Suppressor macrophage (primary cell): ENCODE results near the gene PRKCE.

Experiments used
- DNase-seq, 4 experiments: peaks; one replicate each; pipeline ENCODE4 v3.0.0-alpha.2; 2020 to 2022

PRKCE gene

DNA sequence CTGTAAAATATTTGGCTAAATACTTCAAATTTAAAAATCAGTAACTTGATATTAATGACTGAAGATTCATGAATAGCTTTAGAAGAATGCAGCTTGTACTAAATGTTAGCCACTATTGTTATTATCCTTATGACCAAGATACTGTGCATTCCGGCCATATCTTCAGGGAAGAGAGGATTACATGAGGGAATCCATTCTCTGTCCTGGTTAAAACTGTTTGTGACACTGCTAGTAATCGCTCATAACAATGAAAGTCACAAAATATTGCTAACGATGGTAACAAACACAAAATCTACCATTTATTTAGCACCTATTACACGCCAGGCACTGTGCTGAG is 217.7 kb downstream of the PRKCE start:
- DNase-seq = no peak

DNA sequence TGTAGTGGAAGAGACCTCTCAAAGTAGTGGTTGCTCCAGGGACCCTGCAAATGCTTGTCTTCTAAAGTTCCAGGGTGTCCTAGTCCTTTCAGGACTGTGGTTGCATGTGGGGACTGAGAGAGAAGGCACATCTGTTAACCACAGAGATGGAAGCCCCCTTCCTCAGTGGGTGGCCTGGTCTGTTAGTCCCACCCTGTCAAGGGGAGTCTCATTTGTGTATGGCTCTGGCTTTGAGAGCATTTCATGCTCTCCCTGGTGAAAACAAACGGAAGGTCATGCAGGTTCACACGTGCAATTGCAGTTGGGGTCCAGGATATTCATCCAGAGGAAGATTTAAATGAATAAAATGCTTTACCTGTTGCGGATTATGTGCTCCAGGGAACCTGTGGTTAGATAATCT is 219.6 kb downstream of the PRKCE start:
- DNase-seq = no peak

DNA sequence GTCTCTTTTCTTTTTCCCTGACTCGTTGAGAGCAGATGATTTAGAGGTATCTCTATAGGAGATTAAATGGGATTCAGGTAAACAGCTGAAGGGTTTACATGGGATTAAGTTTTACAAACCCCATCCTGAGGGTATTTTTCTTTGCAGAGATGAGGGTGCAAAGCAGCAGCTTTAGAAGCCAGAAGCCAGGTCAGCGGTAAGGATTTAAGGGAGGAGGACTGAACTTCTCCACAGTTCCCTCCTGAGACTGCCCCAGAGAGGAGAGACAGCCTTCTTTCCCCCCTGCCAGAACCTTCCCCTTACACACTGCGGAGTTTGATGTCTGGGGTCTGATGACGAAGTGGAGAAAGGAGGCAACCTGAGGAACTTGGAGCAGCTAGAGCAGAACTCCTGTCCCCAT is 220.1 kb downstream of the PRKCE start:
- no peak for DNase-seq

DNA sequence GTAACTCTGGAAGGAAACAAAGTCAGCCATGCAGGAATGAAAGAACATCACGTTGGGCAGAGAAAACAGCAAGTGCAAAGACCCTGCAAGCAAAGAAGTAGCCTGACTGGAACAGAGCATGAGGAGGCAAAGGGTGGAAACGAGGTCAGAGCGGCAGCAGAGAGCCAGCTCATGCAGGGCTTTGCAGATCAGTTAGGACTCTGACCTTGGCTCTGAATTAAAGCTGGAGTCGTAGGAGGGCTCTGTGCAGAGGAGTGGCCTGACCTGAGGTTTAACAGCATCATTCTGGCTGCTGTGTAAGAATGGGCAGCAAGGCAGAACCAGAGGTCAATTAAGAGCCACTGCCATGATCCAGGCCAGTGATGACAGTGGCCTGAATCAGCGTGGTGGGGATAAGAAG is 220.7 kb downstream of the PRKCE start:
- DNase-seq = no peak

DNA sequence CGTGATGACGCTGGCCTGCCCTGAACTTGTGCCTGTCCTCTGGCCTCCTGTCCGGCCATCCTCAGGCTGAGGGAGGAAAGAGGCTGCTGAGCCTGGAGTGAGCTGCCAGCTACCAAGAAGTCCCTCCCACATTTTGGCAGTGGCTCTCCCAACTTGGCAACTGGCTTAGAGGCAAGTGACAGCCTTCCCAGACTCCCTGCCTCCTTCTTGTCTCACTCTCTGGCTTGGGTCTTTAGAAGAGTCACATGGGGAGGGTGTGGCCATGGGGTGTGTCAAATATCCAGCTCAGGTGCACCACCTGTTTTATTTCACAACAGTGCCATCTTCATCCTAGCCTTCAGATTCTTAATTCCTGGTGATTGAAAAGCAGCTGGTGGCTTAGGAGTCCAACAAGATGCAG is 222.9 kb downstream of the PRKCE start:
- DNase-seq = no peak

DNA sequence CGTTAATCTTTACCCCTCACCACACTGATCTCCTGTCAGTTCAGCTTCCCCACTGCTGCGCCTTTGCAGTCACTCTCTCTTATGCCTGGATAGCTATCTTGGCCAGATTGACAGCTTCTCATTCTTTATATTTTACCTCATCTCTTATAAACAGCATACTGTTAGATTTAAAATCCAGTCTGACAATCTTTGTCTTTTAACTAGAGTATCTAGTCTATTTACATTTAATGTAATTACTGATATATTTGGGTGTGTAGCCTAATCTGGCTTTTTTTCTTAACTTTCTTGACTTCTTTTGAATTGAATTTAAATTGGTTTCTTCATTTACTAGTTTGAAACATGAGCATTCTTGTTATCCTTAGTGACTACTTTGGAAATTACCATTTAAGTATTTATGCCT is 225.1 kb downstream of the PRKCE start:
- no peak for DNase-seq

DNA sequence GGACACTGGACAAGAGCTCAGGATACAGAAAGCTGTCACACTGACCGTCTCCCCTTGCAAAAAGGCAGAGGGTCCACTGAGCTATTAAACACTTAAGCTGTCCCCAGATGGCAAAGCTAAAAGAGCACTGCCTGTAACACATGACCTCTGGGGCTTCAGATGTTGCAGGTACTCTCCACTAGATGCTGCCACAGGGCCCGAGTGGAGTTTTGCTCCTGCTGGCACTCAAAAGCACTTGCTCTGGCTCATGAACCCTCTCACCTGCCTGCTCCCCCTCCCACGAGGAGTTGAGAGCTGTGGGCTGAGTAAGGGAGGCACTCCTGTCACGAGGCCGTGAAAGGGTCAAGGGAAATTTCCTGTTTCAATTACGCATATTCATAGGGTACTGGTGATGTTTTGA is 227.9 kb downstream of the PRKCE start:
- DNase-seq = no peak

DNA sequence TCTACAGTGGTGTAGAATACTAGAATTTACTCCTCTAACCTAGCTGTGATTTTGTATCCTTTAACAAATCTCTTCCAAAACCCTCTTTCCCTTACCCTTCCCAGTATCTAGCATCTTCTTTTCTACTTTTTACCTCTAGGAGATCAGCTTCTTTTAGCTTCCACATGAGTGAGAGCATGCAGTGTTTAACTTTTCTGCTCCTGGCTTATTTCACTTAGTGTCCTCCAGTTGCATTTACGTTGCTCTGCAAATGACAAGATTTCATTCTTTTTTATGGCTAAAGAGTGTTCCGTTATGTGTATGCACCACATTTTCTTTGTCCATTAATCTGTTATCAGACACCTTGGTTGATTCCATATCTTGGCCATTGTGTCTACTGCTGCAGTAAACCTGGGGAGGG is 228.5 kb downstream of the PRKCE start:
- DNase-seq = no peak

DNA sequence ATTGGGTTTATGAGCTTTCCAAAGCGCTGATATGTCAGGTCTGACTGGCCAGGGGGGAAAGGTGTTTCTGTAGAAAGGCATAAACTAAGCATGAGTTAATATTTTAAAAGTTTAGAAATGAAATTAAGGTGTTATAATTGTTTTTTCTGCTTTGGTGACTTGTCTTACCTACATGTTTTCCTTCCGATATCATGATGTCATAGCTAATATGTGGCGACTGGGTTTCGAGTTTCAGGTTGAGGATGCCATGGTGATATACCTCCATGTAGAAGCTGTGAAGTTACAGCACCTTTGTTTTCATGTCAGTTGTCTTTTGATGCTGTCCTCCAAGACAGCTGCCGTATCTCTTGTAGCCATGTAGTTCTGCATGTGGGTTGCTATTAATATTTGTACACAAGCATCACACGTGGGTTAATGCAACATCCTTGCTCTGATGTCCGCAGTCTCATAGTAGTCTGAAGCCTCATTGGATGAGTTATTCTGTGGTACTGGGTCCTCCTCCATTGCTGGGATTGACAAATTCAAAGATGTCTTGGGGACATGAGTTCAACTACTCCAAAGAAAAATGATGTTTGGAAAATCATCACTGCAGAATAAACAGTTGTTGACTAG is 230.6 kb downstream of the PRKCE start:
- no peak for DNase-seq

DNA sequence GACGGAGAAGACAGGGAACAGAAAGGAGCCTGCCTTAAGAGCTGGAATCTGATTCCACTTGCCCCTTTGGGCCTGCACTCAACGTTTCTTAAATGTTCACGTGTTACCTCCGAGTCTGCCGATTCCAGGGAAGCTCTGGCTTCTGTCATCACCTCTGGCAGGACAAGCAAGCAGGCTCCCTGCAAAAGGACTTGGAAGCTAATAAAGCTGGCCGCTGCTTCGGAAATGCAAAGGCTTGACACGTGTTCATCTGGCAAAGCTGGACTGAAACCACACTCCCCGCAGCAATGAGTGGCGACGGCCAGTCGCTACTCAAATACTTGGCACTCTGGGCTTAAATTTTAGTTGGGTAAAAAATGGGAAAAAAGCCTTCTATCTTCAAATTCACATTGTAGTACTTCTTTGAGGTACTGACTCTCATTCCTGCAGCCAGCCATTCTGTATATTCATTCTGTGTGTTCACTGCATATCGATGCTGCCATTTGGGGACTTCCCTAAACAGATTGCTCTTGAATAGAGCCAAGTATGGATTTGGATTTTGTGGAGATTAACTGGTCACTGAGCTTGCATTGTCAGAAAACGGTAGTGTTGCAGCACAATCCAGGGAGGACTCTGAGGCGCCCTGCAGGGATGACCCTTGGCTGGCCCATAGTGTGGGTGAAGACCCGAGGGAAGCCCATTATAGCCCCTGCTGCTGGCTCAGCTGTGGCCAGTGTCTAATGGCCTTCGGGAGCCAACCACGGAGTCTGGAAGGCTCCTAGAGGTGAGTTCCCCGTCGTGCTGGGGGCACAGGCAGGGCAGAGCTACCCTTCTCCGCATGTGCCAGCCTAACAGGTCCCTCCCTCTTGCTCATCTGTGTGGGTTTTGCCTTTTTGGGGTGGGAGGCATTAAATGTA is 231.5 kb downstream of the PRKCE start:
- no peak for DNase-seq

DNA sequence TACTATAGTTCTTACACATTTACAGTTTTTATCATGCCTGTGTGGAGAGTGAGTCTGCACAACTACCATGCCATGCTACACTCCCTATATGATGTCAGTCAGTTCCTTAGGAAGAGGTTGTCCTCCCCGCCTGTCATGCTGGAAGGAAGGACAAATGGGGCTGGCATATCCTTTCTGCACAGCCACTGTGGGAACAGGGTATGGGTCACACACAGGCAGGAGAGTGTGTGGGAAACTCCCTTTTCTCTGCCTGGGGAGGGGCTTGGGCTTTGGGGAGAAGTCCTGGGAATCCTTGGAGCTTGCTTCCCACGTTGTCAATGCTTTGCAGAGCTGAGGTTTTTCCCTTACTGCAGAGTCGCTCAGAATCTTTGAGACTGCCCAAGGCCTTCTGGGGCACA is 232.1 kb downstream of the PRKCE start:
- DNase-seq = peak in 1 of 4 experiments; percentile 19

DNA sequence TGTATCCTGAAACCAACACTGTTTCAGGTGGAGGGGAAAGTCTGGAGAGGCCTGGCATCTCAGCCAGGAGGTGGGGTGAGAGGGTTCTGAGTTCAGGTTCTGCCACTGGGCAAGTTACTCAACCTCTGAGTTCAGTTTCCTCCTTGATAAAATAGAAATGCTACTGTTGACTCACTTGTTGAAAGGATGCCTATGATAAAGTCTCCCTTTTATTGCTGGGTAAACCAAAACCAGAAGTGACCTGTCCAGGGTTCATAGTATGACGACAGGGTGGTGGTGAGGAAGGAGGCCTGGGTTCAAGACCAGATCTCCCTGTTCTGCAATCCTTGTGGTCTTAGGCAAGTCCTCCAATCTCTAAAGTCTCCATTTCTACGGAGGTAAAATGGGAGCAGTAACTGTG is 232.7 kb downstream of the PRKCE start:
- peak in 3 of 4 experiments; percentile 29 to 46 (median 31) for DNase-seq

DNA sequence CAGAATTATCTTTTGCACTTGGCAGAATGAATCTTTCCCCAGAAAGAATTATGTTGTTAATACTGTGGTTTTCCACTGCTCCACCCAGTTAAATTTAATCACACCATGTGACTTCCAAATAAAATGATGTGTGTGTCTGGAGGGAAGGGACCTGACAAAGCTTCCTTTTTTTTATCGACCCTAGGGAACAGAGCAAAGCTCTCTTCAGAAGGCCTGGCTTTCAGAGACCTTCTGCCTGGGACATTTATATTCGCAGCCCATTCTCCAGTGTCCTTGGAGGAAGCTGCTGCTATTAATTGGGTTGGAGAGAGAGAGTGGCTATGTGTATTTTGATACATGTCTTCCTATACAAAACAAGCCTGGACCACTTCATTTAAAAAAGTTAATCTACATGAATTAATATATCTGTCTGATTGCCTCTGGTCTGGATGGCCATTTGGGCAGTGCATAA is 233.7 kb downstream of the PRKCE start:
- peak in 1 of 4 experiments; percentile 21 for DNase-seq

DNA sequence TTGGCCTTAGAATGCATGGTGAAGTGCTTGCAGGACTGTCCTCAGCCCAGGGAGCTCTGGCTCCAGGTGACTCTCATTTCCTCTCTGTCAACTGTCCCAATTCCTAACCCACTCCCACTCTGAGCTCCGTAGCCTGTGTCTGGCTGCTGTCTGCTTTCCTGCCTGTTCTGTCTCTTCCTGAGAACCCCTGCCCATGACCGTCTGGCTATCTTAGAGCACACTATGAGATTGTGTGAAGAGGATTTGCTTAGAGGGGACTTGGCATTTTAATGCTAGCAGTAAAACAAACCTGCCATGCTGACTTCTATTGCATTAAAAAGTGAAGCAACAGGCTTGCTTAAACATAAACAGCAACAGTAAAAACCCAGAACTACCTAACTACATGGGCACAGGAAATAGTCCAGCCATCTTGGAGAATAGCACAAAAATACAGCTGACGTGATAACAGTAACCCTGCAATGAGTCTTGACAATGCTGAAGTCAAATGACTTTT is 234.7 kb downstream of the PRKCE start:
- peak in 1 of 4 experiments; percentile 49 for DNase-seq

DNA sequence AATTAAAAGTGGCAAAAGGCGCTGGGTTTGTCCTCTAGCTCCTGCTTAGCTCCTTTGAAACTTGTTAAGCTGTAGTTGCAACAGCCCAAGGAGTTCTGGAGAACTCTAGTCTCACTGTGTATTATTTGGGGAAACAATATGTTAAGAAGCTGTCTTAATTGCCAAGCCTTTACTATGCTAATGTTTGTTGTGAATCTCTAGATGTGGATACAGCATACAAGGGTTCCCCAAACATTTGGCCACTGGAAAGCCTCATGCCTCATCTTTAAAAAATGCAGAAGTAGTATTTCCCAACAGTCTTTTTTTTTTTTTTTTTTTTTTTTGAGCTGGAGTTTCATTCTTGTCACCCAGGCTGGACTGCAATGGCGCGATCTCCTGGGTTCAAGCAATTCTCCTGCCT is 236.7 kb downstream of the PRKCE start:
- peak; percentile 57 to 88 (median 79) for DNase-seq

DNA sequence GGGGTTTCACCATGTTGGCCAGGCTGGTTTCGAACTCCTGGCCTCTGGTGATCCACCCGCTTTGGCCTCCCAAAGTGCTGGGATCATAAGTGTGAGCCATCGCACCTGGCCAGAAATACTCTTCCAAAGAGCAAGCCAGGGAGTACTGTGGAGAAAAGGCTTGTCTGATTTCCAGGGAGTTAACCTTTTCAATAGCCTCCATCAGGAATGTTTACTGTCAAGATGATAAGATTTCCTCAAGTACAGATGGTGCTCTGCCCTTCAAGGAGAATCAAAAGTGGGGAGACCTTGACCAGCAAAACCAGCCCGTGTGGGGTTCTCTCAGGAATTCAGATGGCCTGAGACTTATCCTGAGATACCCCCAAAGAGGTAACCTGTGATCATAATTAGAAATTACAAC is 237.2 kb downstream of the PRKCE start:
- DNase-seq = no peak

DNA sequence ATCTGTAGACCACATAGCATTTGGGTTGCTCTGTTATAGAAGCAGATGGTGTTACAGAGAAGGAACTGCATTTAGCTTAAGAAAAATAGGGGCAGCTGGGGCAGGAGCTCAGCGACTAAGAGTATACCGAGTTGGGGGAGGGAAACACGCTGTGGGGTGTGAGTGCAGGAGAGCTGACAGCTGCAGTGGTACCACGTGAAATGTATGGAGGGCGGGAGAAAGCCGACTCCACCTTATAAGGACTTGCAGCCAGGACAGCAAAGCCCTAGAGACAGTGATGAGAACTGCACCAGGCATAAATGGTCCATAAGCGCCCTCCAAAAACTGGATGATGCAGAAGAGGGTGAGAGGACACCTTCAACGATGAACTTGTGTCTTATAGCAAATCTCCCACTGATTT is 237.6 kb downstream of the PRKCE start:
- peak; percentile 24 to 67 (median 63) for DNase-seq

DNA sequence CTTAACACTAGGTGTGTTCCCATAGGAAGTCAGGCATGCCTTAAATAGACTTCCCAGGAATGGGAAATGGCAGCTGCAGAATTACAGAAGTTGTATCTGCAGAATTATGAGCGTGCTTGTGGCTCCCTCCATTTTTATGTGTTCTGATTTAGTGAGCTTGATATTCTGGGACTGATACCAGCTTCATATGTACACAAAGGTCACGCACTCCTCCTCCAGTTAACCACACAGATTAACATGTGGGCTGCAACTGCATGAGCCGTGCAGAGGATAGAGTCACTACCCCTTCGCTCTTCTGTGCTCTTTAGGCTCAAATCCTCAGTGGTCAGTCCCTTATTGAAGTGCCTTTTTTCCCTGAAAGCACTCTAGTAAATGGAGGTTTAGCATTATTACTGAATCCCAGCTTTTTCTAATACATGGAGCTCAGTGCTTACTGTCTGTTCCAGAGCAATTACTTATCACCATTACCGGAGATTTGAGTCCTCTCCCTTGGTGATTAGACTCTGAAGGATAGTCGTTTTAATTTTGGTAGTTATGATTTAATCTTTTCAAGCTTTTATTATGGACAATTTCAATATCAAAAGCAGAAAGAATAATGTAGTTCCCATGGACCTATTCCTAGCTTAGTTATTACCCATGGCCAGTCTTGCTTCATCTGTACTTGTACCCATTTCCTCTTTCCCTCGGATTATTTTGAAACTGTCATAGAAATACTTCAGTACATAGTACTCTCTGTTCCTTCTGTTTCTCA is 238.3 kb downstream of the PRKCE start:
- peak; percentile 66 to 89 (median 78) for DNase-seq

DNA sequence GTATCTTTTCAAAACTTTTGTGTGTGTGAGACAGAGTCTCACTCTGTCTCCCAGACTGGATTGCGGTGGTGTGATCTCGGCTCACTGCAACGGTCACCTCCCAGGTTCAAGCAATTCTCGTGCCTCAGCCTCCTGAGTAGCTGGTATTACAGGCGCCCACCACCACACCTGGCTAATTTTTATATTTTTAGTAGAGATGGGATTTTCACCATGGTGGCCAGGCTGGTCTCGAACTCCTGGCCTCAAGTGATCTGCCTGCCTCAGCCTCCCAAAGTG is 238.8 kb downstream of the PRKCE start:
- peak in 1 of 4 experiments; percentile 40 for DNase-seq

DNA sequence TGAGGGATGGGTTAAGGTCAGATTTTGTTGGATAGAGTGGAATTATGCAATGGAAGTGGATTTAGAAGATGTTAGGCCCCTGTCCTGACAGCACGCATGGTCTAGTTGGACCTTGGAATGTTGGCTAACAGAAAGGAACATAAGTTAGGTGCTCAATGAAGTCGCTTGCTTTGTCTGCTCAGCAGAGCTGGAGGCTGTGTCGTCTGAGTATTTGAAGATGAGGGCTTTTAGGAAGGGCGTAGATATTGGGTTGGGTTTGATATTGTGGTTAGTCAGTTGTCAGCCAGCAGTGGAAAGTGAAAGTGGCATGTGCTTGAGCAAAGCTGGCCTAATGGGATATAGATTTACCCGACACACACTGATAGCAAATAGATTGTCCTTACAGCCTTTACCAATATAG is 239.3 kb downstream of the PRKCE start:
- DNase-seq = peak; percentile 14 to 53 (median 34)

DNA sequence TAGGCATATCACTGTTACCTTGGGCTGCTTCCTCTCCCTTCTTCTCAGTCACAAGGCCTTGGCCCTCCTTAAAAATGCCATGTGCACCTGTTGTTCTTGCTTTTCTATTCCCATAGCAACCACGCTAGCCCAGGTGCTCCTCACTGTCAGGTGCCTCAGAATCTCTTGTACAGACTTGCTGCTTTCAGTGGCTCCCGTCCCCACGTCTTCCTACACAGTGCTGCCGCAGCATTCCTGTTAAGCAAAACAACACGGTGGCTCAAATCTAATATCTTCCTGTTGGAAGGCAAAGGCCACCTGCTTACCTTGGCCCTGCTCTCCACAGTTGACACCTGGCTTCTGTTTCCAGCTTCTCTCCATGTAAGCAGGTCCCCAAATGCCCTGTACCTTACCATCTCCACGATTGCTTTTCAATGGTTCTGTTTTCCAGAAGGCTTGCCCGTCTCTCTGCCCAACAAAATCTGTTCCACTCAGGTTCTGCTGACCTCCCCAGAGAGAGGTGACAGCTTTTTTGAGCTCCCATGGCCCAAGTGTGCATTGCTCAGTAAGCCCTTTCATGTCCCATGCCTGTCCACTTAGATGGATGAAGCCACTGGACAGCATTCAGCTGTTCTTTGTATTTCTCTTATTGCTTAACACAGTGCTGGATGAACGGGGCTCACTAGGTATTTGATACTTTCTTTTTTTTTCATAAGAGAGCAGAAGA is 240.4 kb downstream of the PRKCE start:
- no peak for DNase-seq

DNA sequence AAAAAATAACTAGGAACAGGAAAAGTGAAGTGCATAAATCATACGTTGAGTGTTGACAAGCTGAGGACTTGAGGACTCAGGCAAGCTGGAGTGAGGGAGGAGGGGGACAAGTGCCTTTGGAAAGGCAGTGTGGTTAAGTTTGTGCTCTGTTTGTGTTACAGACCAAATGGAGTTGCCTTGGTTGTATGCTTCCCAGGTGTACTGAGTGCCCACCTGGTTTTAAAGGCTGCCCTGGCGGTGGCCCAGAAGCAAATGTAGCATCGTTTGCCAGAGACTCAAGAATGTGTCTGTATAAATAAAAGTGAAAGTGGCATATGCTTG is 240.9 kb downstream of the PRKCE start:
- DNase-seq = no peak

DNA sequence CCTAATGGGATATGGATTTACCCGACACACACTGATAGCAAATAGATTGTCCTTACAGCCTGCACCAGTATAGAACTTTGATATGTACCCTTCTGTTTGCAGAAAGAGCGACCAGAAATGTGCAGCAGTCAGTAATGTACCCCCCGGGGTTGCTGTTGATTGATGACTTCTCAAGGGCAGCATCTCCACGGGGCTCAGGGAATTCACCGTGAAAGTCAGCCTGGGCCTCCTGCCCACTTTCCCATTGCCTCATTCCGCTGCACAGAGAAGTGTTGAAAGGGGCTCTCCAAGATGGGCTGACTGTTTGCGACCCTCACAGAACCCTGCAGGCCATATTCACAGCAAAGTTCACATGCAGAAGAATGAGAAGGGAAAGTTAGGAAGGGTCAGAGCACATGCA is 241.3 kb downstream of the PRKCE start:
- peak in 3 of 4 experiments; percentile 54 to 69 (median 57) for DNase-seq
